HG03558 (cell line): ENCODE results near the gene PCBD2.
A peak's percentile ranks its signal among the peaks of the same experiment; 100 is the strongest.
"Not testable (repeated sequence)": the region's sequence is repeated elsewhere in the genome, so short reads cannot be mapped to it uniquely, and the experiment has no call there.

Experiments
- ATAC-seq: cut with Tn5 transposase; IDR thresholded peaks from one replicate; pipeline ENCODE4 v1.9.1; 2021; ENCODE audit warnings: moderate number of reproducible peaks; ENCODE audit not compliant: unreplicated experiment; ENCODE audit errors: extremely low read depth

Gene PCBD2

DNA sequence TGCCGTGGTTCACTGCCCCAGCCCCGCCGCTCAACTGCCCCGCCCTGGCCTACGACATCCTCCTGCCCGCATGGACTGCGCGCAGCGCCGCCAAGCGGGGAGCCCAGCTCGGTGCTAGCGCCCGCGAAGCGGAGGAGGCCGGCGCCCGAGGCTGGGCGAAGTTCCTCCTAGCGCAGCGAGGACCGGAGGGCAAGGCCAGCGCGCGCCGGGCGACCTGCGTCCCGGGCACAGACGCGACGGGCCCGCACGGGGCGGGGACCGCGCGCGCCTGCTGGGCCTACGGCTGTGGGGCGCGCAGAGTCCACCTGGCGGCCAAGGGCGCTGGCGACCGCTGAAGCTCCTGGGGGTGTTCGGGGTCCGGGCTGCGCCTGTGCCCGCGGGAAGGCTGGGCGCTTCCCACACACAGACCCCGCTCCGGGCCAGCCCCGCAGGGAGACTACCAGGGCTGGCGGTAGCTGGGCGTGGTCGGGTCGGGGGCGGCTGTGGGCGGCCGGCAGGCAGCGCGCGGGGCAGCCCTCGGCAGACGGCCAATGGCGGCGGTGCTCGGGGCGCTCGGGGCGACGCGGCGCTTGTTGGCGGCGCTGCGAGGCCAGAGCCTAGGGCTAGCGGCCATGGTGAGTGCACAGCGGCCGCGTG, at the start of gene PCBD2:
Gene PCBD2, plus strand, starts transcription at position 522 of the 636 bp plus-strand sequence. Its CDS starts 9 bp downstream, at position 531.
- peak; percentile 69 for ATAC-seq

DNA sequence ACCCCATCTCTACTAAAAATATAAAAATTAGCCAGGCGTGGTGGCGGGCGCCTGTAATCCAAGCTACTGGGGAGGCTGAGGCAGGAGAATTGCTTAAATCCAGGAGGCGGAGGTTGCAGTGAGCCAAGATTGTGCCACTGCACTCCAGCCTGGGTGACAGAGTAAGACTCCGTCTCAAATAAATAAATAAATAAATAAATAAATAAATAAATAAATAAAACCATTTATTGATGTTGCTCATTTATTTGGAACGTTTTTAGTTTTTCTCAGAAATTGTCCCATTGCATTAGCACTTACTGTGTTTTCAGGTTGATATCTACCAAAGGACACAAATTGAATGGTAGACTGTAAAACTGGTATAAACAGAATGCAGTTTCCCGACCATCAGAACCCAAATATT, 48.5 kb upstream of the PCBD2 start:
- ATAC-seq, result not testable (repeated sequence)

DNA sequence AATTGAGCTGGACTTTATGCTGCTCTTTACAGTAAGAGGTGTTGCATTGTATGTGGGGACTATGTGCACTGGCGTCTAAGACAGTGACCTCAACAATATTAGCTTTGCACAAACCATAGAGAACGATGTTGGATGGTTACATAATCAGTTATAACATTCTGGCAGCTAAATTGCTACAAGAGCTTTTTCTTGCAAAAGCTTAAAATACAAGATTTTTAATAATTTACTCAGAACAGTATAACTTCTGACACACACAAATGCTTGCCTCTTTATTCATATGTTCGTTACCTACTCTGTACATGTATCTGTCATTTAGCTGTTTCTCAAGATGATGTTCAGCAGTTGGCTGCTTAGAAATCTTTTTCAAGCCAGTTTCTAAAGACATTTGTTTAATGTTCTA, 47.5 kb upstream of the PCBD2 start:
- ATAC-seq, result no peak

DNA sequence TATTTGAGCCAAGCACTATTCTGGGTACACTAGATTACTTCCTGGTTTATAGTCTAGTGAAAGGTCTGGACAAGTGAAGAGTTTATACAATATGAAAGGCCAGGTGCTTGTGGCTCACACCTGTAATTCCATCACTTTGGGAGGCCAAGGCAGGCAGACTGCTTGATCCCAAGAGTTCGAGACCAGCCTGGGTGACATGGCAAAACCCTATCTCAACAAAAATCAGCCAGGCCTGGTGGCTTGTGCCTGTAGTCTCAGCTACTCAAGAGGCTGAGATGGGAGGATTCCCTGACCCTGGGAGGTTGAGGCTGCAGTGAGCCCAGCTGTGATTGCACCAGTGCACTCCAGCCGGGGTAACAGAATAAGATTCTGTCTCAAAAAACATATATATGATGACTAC, 40.2 kb upstream of the PCBD2 start:
- no peak for ATAC-seq

DNA sequence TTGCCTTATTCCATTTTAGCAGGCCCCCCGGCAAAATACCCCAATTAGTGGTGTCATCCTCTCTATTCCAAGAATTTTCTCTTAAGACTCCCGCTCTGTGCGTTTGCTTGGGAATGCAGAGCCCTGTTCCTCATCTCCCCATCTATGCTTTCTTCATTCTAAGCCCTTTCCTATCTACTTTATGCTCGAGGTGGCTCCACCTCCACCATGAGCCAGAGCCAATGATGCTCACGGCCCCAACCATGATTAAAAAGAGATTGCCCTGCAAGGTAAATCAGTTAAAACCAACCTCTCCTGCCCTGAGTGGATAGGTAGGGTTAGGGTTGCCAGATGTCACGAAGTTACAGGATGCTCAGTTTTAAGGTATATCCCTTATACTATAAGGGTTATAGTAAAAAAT, 31.4 kb upstream of the PCBD2 start:
- no peak for ATAC-seq

DNA sequence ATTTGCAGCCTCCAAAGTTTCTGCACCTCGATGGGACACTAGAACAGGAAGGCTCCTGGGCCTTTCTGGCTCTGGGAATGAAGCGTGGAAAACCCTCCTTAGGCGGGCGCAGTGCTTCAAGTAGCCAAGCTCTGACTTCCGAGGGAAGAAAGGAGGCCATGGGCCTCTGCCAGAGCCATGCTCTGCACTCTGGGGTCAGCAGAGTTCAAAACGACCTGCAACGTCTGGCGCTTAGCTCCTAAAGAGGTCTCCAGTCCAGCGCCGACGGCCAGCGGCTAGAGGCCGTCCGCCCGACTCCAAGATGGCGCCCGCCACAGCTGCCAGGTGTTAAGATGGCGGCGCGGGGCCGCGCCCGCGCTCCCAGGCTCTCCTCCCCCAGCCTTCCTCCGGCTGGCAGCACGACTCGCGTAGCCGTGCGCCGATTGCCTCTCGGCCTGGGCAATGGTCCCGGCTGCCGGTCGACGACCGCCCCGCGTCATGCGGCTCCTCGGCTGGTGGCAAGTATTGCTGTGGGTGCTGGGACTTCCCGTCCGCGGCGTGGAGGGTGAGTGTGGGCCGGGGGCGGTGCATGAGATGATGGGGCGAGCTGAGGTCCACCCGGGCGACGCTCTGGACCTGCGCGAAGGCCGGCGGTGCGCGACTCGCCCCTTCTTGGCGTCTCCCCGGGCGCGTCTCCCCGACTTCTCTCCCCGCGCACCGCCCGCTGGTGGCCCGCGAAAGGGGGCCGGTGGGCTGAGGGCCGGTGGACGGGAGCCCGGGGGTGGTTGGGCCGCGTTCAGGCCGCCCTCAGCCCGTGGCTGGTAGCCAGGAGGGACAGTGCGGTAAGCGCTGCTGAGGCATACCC, 30.7 kb upstream of the PCBD2 start, which contains the start of gene TXNDC15:
Gene TXNDC15, plus strand, starts transcription at position 385 of the 844 bp plus-strand sequence. Its CDS starts 57 bp downstream, at position 442.
- peak; percentile 42 for ATAC-seq

DNA sequence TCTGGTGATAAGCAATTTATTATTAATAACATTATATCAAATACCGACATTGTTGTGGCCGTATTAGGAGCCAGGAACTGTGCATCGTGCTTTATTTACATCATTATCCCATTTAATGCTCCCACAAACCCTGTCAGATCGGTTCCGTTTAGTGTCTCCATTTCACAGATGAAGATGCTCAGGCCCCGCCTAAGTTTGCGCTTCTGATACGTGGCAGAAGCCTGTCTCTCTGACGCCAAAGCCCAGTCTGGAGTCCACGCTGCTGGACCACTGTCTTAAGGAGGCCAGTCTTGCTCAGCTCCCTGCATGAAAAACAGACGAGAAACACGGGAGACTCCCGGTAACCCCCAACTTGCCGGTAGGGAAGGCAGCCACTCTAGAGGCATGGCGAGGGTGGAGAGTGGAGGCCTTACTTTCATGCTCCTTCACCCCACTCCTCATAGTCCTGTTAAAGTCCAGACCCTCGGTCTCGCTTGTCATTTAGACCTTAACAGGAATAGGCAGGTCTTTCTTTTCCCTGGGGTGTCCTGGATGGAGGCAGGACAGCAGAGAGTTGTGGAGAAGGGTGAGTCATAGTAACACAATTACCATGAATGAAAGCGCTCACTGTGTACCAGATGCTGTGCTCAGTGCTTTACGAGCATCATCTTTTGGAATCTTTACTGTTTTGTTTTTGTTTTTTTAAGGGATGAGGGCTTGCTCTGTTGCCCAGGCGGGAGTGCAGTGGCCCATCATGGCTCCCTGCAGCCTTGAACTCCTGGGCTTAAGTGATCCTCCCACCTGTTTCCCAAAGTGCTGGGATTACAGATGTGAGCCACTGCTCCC, 29.9 kb upstream of the PCBD2 start:
- no peak for ATAC-seq

DNA sequence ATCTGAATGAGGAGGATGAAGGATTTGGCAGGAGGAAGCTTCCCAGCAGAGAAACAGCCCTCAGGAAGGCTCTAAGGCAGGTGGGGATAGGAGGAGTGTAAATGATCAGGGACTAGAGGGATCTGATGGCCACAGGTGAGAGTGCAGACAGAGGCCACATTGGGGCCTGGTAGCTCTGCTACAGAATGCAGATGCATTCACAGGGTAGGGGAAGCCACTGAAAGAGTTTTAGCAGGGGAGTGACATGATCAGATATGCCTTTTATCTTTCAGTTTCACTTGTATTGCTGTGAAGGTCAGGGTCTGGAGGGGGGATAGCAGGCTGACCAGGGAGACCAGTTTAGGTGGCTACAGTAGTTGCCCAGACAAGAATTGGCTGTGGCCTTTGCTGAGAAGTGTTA, 27.8 kb upstream of the PCBD2 start:
- ATAC-seq, result peak; percentile 38

DNA sequence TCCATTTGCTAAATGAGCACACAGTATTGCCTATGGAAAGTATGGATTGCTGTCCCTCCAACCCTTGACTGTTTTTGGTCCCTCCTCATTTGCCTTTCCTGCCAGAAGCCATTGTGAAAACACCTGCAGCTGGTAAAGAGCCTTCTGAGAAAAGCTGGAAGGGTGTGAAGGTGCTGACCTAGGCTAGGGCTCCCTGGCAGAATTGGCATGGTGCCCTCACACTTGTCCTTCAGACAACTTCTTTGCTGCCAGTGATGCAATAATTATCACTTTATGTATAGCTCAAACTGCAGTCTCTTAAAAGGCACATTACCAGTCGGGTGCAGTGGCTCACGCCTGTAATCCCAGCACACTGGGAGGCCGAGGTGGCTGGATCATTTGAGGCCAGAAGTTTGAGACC, 26.5 kb upstream of the PCBD2 start:
- no peak for ATAC-seq

DNA sequence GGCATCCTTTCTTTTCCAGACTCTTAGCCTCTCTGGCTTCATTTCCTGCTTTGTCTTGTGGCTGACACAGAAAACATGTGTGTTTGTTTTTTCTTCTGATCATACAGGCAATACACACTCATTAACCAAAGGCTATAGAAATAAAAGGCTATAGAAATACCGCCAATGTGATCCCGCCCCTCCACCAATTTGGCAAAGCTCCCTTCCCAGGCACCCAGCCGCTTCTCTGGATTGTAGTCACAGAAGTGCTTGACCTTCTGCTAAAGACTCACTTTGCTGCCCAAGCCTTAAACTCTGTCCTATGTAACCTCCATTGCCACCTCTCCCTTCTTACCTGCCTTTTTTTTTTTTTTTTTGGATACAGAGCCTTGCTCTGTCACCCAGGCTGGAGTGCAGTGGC, 25.5 kb upstream of the PCBD2 start:
- no peak for ATAC-seq

DNA sequence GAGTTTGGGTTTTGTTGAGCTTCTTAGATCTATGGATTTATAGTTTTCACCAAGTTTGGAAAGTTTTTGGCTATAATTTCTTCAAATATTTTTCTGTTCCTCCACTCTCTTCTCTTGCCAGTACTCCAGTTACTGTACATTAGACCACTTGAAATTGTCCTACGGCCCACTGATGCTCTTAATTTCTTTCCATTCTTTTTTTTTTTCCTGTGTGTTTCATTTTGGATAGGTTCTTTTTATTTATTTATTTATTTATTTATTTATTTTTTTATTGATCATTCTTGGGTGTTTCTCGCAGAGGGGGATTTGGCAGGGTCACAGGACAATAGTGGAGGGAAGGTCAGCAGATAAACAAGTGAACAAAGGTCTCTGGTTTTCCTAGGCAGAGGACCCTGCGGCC, 24.0 kb upstream of the PCBD2 start:
- not testable (repeated sequence) for ATAC-seq

DNA sequence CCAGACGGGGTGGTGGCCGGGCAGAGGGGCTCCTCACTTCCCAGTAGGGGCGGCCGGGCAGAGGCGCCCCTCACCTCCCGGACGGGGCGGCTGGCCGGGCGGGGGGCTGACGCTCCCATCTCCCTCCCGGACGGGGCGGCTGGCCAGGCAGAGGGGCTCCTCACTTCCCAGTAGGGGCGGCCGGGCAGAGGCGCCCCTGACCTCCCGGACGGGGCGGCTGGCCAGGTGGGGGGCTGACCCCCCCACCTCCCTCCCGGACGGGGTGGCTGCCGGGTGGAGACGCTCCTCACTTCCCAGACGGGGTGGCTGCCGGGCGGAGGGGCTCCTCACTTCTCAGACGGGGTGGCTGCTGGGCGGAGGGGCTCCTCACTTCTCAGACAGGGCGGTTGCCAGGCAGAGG, 23.2 kb upstream of the PCBD2 start:
- not testable (repeated sequence) for ATAC-seq

DNA sequence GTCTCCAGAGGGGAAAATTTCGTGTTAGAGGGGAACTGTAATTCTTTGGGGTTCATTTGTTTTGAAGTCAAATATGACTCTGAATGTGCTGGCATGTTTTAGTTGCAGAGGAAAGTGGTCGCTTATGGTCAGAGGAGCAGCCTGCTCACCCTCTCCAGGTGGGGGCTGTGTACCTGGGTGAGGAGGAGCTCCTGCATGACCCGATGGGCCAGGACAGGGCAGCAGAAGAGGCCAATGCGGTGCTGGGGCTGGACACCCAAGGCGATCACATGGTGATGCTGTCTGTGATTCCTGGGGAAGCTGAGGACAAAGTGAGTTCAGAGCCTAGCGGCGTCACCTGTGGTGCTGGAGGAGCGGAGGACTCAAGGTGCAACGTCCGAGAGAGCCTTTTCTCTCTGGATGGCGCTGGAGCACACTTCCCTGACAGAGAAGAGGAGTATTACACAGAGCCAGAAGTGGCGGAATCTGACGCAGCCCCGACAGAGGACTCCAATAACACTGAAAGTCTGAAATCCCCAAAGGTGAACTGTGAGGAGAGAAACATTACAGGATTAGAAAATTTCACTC, 17.3 kb upstream of the PCBD2 start:
- ATAC-seq, result no peak

DNA sequence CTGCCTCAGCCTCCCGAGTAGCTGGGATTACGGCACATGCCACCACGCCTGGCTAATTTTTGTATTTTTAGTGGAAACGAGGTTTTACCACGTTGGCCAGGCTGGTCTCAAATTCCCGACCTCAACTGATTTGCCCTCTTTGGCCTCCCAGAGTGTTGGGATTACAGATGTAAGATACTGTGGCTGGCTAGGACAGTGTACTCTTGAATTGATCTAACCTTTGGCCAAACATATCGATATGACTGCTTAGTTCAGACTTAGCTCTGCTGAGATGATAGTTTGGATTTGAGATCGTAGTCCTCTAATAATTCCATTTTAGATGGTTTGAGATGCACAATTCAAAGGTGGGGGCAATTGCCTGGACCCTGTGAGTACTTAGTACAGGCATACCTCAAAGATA, 15.6 kb upstream of the PCBD2 start:
- no peak for ATAC-seq

DNA sequence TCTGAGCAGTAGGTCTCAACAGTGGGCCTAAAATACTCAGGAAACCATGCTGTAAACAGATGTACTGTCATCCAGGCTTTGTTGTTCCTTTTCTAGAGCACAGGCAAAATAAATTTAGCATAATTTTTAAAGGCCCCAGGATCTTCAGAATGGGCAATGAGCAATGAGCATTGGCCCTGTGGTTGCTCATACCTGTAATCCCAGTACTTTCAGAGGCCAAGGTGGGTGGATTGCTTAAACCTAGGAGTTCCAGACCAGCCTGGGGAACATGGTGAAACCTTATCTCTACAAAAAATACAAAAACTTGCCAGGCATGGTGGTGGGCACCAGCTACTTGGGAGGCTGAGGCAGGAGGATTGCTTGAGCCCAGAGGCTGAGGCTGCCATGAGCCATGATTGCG, 13.5 kb upstream of the PCBD2 start:
- no peak for ATAC-seq

DNA sequence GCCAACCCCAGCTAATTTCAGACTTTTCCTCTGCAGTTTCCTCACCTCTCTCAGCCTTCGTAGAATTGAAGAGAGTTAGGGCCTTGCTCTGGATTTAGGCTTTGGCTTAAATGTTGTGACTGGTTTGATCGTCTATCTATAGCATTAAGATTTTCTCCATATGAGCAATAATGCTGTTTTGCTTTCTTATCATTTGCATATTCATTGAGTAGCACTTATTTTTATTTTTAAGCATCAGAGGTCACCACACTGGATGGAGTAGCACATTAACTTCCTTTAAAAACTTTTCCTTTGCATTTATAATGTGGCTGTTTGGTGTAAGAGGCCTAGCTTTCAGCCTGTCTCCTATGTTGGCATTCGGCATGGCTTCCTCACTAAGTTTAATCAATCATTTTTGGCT, 12.6 kb upstream of the PCBD2 start:
- ATAC-seq, result no peak

DNA sequence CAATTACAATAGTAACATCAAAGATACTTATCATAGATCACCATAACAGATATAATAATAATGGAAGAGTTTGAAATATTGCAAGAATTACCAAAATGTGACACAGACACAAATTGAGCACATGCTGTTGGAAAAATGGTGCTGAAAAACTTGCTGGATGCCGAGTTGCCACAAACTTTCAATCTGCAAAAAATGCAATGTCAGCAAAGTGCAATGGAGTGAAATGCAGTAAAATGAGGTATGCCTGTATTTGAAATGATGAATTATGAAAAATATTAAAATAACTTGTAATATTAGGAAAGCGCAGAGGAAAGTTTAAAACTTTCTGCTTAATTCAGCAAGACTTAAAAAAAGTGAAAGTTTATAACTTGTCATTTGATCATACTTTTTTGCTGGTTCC, 12.0 kb upstream of the PCBD2 start:
- ATAC-seq, result no peak

DNA sequence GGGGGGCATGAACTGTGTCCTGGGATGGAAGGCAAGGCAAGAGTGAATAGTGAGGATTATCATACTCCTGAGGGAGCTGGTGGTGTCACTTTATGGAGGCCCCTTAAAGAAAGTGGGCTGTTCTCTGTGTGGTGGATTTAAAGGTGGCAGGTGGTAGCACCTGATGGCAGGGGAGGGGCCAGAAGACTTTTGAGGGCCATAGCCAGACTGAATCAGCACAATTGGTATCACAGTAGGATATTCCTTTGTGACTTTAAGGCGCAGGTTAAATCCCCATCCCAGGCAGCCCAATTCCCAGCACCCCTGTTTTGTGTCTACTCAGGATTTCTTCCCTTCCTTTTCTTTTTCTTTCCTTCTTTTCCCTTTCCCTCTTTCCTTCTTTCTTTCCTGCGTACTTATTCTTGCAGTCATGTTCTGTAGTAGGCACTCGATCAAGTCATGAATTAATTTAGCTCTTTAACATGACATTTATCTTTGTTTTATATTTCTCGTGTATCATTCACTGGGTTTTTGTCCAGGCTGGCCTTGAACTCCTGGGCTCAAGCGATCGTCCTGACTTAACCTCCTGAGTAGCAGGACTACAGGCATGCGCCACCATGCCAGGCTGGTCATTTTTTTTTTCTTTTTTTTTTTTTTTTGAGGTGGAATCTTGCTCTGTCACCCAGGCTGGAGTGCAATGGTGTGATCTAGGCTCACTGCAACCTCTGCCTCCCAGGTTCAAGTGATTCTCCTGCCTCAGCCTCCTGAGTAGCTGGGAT, 11.0 kb upstream of the PCBD2 start:
- no peak for ATAC-seq

DNA sequence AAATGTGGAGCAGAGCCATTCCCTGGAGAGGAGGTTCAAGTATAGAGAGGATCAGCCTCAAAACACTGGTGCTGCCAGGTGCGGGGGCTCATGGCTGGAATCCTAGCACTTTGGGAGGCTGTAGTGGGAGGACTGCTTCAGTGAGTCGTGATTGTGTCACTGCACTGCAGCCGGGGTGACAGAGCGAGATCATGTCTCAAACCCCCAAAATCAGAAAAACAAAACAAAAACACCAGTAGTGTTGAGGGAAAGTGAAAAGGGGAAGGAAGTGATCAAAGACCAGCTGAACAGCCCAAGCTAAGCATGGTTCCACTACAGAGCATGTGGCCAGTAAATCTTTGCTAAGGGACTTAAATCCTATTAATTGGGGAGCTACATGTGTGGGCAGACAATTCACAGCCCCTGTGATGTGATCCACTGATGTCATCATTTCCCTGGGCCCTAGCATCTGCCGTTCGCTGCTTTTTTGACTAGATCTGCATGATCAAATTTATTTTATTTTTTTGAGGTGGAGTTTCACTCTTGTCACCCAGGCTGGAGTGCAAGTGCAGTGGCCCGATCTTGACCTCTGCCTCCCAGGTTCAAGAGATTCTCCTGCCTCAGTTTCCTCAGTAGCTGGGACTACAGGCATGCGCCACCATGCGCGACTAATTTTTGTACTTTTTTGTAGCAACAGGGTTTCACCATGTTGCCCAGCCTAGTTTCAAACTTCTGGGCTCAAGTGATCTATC, 2.7 kb upstream of the PCBD2 start:
- no peak for ATAC-seq
